Epithelial cell of proximal tubule (primary cell): ENCODE measurements around the gene AOC3. TPM values are rescaled to one million over a fixed set of nuclear protein-coding genes. Genes with fewer than 3 reads are reported as not detected.

ENCODE experiments used
- DNase-seq: peaks from one replicate; pipeline ENCODE4 v3.0.0-alpha.2; 2011; ENCODE audit warnings: low read depth
- H3K4me3 ChIP-seq: 2 replicates; pipeline ENCODE4 v1.5.1; 2011; ENCODE audit warnings: low read depth, mild to moderate bottlenecking, low read length
- CTCF ChIP-seq: conservative IDR thresholded peaks from 2 replicates; pipeline ENCODE4 v1.5.1; 2012; ENCODE audit warnings: low read depth, mild to moderate bottlenecking, low read length
- total RNA-seq: library from RNA; depleted of rRNA; stranded (reverse); fragments of >200 nt; gene quantifications from 2 replicates; pipeline ENCODE4 v1.2.3, GENCODE V29; 2015

The AOC3 gene
- total RNA-seq, 1 donor from 2014 or later = not detected

GRCh38 chr17:42900460-42901331 is 49.7 kb downstream of the AOC3 start, which contains the start of gene G6PC1:
TSS of gene G6PC1 (plus strand) at chr17:42900799. CDS start at chr17:42900877, 78 bp downstream.
- no peak for DNase-seq
- H3K4me3 ChIP-seq = no peak within 1 kb of the TSS
- TF ChIP-seq CTCF = no peak

GRCh38 chr17:42901535-42902229 is 50.7 kb downstream of the AOC3 start:
- no peak for TF ChIP-seq CTCF
- DNase-seq = no peak
- no peak overlapping the region for H3K4me3 ChIP-seq

GRCh38 chr17:42904110-42904469 is 53.1 kb downstream of the AOC3 start:
- no peak for DNase-seq
- TF ChIP-seq CTCF = no peak
- H3K4me3 ChIP-seq = no peak overlapping the region

- DNase-seq = no peak
- TF ChIP-seq CTCF = no peak
- H3K4me3 ChIP-seq = no peak overlapping the region
Observed at GRCh38 chr17:42906772-42907446, 55.9 kb downstream of the AOC3 start.

Other genes starting within 250 kb of the AOC3 start
- 38.0 and 38.2 TPM in 2 replicates for gene RETREG3, start 241.8 kb upstream of the AOC3 start, total RNA-seq
- gene TUBG1, start 241.5 kb upstream of the AOC3 start, total RNA-seq = 96.1 and 142 TPM in 2 replicates
- 8.2 and 14.2 TPM in 2 replicates for gene TUBG2, start 191.9 kb upstream of the AOC3 start, total RNA-seq
- 8.5 and 19.1 TPM in 2 replicates for gene PLEKHH3, start 174.2 kb upstream of the AOC3 start, total RNA-seq
- gene CCR10, start 169.4 kb upstream of the AOC3 start, total RNA-seq = 3.0 and 6.5 TPM in 2 replicates
- gene CNTNAP1, start 168.7 kb upstream of the AOC3 start, total RNA-seq = 4.1 and 11.8 TPM in 2 replicates
- 6.9 and 14.4 TPM in 2 replicates for gene EZH1, start 106.2 kb upstream of the AOC3 start, total RNA-seq
- 1.0 and 4.3 TPM in 2 replicates for gene RAMP2, start 90.0 kb upstream of the AOC3 start, total RNA-seq
- 90.1 and 136 TPM in 2 replicates for gene VPS25, start 77.8 kb upstream of the AOC3 start, total RNA-seq
- gene WNK4, start 70.6 kb upstream of the AOC3 start, total RNA-seq = 2.3 and 11.3 TPM in 2 replicates
- 85.6 and 95.0 TPM in 2 replicates for gene COA3, start 52.5 kb upstream of the AOC3 start, total RNA-seq
- gene CNTD1, start 52.3 kb upstream of the AOC3 start, total RNA-seq = not detected in 2 replicates
- gene BECN1, start 26.9 kb upstream of the AOC3 start, total RNA-seq = 52.2 and 68.4 TPM in 2 replicates
- gene PSME3, start 17.8 kb upstream of the AOC3 start, total RNA-seq = 126 and 190 TPM in 2 replicates
- 0.22 TPM in 1 of 2 replicates, not detected in the other for gene AOC2, start 6.6 kb upstream of the AOC3 start, total RNA-seq
- gene G6PC1, start 49.6 kb downstream of the AOC3 start, total RNA-seq = not detected in 2 replicates
- gene AARSD1, start 113.3 kb downstream of the AOC3 start, total RNA-seq = 23.0 and 39.1 TPM in 2 replicates
- 1.3 and 2.5 TPM in 2 replicates for gene PTGES3L, start 128.9 kb downstream of the AOC3 start, total RNA-seq
- gene RUNDC1, start 129.4 kb downstream of the AOC3 start, total RNA-seq = 8.1 and 14.0 TPM in 2 replicates
- 1,399 and 1,932 TPM in 2 replicates for gene RPL27, start 147.2 kb downstream of the AOC3 start, total RNA-seq
- gene IFI35, start 155.6 kb downstream of the AOC3 start, total RNA-seq = 17.6 and 21.2 TPM in 2 replicates
- gene VAT1, start 171.2 kb downstream of the AOC3 start, total RNA-seq = 205 and 243 TPM in 2 replicates
- gene RND2, start 174.0 kb downstream of the AOC3 start, total RNA-seq = 0.36 and 0.40 TPM in 2 replicates